Fibroblast of the aortic adventitia (primary cell): ENCODE results near the gene IL17RC. TPM values are rescaled to one million over a fixed set of nuclear protein-coding genes. Genes with fewer than 3 reads are reported as not detected.
A peak's percentile ranks its signal among the peaks of the same experiment; 100 is the strongest.

Source experiments
- DNase-seq: peaks from one replicate; pipeline ENCODE4 v3.0.0-alpha.2; 2010; ENCODE audit warnings: low read depth
- H3K4me3 ChIP-seq: 2 replicates; pipeline ENCODE4 v1.5.1; 2011; ENCODE audit warnings: low read depth, mild to moderate bottlenecking, control low read depth, low read length, moderate library complexity
- CTCF ChIP-seq: IDR thresholded peaks from 2 replicates; pipeline ENCODE4 v1.5.1; 2011; ENCODE audit warnings: mild to moderate bottlenecking, low read length, control low read depth, inconsistent platforms; ENCODE audit not compliant: insufficient read depth
- total RNA-seq: library from RNA; depleted of rRNA; stranded (reverse); fragments of >200 nt; gene quantifications from 2 replicates; pipeline ENCODE4 v1.2.3, GENCODE V29; 2012; ENCODE audit warnings: low replicate concordance

The IL17RC gene
- total RNA-seq, 1 donor = 52.2 TPM

- no peak for TF ChIP-seq CTCF
- peak overlapping the region; percentile 72 for H3K4me3 ChIP-seq
- no peak for DNase-seq
These were observed 922 bp downstream of the IL17RC start for GRCh38 chr3:9917820-9918219.

- no peak overlapping the region for H3K4me3 ChIP-seq
- no peak for DNase-seq
- TF ChIP-seq CTCF = no peak
These were observed 1.6 kb downstream of the IL17RC start for GRCh38 chr3:9918261-9919038.

- DNase-seq = no peak
- no peak overlapping the region for H3K4me3 ChIP-seq
- no peak for TF ChIP-seq CTCF
These were observed 11.3 kb downstream of the IL17RC start for GRCh38 chr3:9928158-9928557.

- DNase-seq = no peak
- TF ChIP-seq CTCF = no peak
- no peak overlapping the region for H3K4me3 ChIP-seq
These were observed 14.0 kb downstream of the IL17RC start for GRCh38 chr3:9930804-9931418.

- H3K4me3 ChIP-seq = no peak overlapping the region
- no peak for DNase-seq
- TF ChIP-seq CTCF = no peak
These were observed 15.6 kb downstream of the IL17RC start for GRCh38 chr3:9932535-9932842.

GRCh38 chr3:9932843-9933560, 16.1 kb downstream of the IL17RC start:
- DNase-seq = peak; percentile 46
- peak; percentile 71 for TF ChIP-seq CTCF
- H3K4me3 ChIP-seq = peak overlapping the region; percentile 78
